ENCODE results near the gene PPARA.

DNA sequence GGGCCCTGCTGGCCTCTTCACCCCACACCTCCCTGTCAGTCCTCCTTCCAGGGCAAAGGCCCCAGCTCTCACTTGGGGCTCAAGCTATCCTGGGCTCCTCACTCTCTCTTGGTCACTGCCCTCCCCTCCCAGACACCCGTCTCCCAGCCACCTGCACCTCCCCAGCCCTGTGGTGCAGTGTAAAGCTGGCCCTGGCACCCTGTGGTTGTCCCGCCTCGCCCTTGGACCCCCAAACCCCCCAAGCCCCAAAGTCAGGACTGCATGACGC is 16.8 kb upstream of the PPARA start:
- TF ChIP-seq, protein P1, sequence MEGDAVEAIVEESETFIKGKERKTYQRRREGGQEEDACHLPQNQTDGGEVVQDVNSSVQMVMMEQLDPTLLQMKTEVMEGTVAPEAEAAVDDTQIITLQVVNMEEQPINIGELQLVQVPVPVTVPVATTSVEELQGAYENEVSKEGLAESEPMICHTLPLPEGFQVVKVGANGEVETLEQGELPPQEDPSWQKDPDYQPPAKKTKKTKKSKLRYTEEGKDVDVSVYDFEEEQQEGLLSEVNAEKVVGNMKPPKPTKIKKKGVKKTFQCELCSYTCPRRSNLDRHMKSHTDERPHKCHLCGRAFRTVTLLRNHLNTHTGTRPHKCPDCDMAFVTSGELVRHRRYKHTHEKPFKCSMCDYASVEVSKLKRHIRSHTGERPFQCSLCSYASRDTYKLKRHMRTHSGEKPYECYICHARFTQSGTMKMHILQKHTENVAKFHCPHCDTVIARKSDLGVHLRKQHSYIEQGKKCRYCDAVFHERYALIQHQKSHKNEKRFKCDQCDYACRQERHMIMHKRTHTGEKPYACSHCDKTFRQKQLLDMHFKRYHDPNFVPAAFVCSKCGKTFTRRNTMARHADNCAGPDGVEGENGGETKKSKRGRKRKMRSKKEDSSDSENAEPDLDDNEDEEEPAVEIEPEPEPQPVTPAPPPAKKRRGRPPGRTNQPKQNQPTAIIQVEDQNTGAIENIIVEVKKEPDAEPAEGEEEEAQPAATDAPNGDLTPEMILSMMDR (IDR thresholded peaks at IDR 0.05), result no peak
- TF ChIP-seq EP300 (IDR thresholded peaks at IDR 0.05) (no peak), POLR2A (IDR thresholded peaks at IDR 0.05) (no peak)
